Activated CD4-positive, alpha-beta T cell treated with anti-CD3 and anti-CD28 coated beads, Interleukin-2, amount 50 U/mL, for 16 hours (primary cell): ENCODE measurements around the gene SH3BGRL3.
A peak's percentile ranks its signal among the peaks of the same experiment; 100 is the strongest.
"Not testable (repeated sequence)": the region's sequence is repeated elsewhere in the genome, so short reads cannot be mapped to it uniquely, and the experiment has no call there.

Experiments used
- DNase-seq: peaks from one replicate; pipeline ENCODE4 v3.0.0-alpha.2; 2020

The SH3BGRL3 gene

GRCh38 chr1:26291939-26292338 is 12.1 kb downstream of the SH3BGRL3 start:
- no peak for DNase-seq

- not testable (repeated sequence) for DNase-seq
These were observed 12.8 kb downstream of the SH3BGRL3 start for GRCh38 chr1:26292735-26293134.

GRCh38 chr1:26293911-26294463 is 14.1 kb downstream of the SH3BGRL3 start:
- DNase-seq: no peak

- DNase-seq: no peak
These were observed 15.6 kb downstream of the SH3BGRL3 start for GRCh38 chr1:26295194-26296138.

GRCh38 chr1:26296340-26297056 is 16.6 kb downstream of the SH3BGRL3 start:
- DNase-seq: no peak

GRCh38 chr1:26297057-26297790 is 17.3 kb downstream of the SH3BGRL3 start:
- DNase-seq: no peak

- DNase-seq: no peak
These were observed 17.9 kb downstream of the SH3BGRL3 start for GRCh38 chr1:26297791-26298124.

GRCh38 chr1:26300578-26301275 is 20.8 kb downstream of the SH3BGRL3 start:
- no peak for DNase-seq

GRCh38 chr1:26302733-26303405 is 23.0 kb downstream of the SH3BGRL3 start:
- DNase-seq: no peak

- no peak for DNase-seq
These were observed 25.9 kb downstream of the SH3BGRL3 start for GRCh38 chr1:26305667-26306289.

- peak; percentile 98 for DNase-seq
These were observed 26.7 kb downstream of the SH3BGRL3 start, which contains the start of gene UBXN11 for GRCh38 chr1:26306290-26307229. Gene UBXN11 (minus strand): TSS chr1:26306636. CDS start chr1:26302883, 3,753 bp downstream.

- peak; percentile 45 for DNase-seq
These were observed 27.5 kb downstream of the SH3BGRL3 start for GRCh38 chr1:26307363-26307781.

- DNase-seq: peak; percentile 56
These were observed 28.3 kb downstream of the SH3BGRL3 start for GRCh38 chr1:26307966-26308899.

GRCh38 chr1:26314501-26314900 is 34.6 kb downstream of the SH3BGRL3 start:
- DNase-seq: no peak

GRCh38 chr1:26315874-26316850 is 36.3 kb downstream of the SH3BGRL3 start:
- DNase-seq: no peak

GRCh38 chr1:26317146-26317545 is 37.3 kb downstream of the SH3BGRL3 start:
- DNase-seq: no peak

GRCh38 chr1:26317612-26318337 is 37.9 kb downstream of the SH3BGRL3 start, which contains the start of gene CD52:
Gene CD52 (plus strand): TSS chr1:26317958. CDS start chr1:26318018, 60 bp downstream.
- peak; percentile 87 for DNase-seq
